H54 (cell line): ENCODE measurements around the gene GRB7.
"Not testable (repeated sequence)": the region's sequence is repeated elsewhere in the genome, so short reads cannot be mapped to it uniquely, and the experiment has no call there.

Source experiments
- DNase-seq: peaks from one replicate; pipeline ENCODE4 v3.0.0; 2011; ENCODE audit warnings: low spot score, mixed read lengths; ENCODE audit not compliant: insufficient read length
- FAIRE-seq: peaks from 3 replicates; lab custom pipeline; 2011; peaks lifted over from hg19 to GRCh38; lab: Jason Lieb, UNC
- POLR2A ChIP-seq: IDR thresholded peaks from 2 replicates; pipeline ENCODE4 v1.6.1; 2011; ENCODE audit warnings: low read depth, mild to moderate bottlenecking, low read length

GRB7 gene

DNA sequence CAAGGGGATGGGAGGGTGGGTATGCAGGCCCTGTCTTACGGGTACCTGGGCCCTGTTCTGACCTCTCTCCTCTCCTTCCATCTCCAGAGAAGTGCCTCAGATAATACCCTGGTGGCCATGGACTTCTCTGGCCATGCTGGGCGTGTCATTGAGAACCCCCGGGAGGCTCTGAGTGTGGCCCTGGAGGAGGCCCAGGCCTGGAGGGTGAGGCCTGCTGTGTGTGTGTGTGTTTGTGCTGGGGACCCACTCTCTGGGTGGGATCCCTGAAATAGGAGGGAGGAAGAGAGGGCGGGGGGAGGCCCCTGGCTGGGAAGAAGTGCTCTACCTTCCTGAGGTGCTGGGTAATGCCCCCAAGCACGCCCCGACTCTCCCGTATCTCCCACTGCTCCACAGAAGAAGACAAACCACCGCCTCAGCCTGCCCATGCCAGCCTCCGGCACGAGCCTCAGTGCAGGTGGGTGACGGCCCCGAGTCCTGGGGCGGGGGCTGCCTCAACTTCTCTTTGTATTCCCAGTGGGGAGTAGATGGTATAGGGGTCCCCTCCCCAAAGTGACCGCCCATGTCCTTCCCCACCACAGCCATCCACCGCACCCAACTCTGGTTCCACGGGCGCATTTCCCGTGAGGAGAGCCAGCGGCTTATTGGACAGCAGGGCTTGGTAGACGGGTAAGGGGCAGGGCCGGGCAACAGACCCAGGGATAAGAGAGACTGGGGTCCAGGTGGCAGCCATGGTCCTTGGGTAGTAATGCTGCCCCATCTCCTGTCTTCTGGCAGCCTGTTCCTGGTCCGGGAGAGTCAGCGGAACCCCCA lies 7.8 kb downstream of the GRB7 start:
- FAIRE-seq (no peak), DNase-seq (no peak)
- no peak for TF ChIP-seq POLR2A

DNA sequence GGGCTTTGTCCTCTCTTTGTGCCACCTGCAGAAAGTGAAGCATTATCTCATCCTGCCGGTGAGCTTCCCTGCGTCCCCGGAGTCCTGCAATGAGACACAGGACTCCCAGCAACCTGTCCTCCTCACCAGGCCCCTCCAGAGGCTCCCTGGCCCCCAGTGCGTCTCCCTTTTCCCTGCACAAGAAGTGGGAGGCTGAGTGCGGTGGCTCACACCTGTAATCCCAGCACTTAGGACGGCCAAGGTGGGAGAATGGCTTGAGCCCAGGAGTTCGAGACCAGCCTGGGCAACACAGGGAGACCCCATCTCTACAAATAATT lies 8.4 kb downstream of the GRB7 start:
- TF ChIP-seq POLR2A, result no peak
- FAIRE-seq (no peak), DNase-seq (no peak)

DNA sequence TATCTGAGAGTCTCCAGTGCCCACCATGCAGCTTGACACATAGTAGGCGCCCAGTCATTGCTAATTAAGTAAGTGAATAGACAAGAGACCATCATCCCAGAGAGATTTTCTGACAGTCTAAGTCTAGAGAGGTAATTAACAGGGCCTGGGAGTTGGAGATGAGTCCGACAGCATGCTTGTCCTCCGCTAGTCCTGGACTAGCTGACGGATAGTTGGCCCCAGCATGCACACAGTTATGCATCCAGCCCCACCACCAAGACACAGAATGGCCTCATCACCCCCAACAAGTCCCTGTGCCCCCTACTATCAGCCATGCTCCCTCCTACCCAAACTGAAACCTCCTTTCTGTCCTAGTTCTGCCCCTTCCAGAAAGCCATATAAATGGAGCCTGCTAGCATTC lies 10.0 kb downstream of the GRB7 start:
- TF ChIP-seq POLR2A, result no peak
- DNase-seq (no peak), FAIRE-seq (no peak)

DNA sequence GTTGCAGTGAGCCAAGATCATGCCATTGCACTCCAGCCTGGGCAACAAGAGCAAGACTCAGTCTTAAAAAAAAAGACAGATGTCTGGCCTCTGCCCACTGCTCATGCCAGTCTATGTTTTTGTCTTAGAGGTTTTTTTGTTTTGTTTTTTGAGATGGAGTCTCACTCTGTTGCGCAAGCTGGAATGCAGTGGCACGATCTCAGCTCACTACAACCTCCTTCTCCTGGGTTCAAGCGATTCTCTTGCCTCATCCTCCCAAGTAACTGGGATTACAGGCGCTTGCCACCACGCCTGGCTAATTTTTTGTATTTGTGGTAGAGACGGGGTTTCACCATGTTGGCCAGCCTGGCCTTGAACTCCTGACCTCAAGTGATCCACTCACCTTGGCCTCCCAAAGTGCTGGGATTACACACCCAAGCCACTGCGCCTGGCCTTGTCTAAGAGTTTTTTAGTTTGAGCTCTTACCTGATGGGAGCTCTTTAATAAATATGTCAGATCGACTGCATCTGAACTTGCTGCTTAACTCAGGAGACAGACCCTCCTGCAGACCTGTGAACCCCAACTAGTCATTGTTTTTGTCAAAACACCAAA lies 10.8 kb downstream of the GRB7 start:
- DNase-seq, result not testable (repeated sequence)

DNA sequence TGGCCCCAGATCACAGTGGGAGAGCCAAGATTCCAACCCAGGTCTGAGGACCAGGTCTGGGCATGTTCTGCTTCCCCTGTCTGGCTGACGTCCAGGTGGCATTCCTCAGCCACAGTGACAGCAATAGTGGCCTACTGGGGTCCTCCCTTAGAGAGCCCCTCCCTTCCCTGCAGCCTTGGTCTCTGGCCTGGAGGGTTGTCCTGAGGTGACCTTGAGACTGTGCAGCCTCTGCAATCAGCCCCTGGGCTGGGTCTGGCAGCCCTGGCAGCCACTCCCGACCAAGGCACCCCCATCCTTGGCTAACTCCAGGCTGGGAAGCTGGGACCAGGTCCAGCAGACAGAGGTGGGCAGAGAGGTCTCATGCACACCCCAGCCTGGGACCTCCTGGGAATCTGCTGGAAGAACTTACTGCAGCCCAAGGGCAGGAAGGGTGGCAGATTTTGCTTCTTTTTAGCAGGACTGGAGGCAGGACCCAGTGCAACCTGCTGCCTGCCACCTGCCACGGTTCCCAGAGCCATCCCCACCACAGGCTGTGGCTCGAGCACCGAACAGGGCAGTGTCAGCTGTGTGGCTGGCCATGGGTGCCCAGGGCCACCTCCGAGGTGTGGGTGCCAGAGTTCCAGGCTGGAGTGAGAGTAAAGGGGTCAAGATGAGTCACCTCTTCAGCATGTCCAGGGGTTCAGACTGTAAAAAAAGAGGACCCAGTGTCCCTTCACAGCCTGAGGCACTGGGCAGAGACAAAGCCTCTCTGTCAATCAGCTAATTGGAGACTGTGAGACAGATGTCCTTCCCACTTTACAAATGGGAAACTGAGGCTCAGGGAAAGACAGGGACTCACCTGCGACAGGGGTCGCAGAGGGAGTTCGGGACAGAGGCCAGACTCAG lies 12.6 kb downstream of the GRB7 start:
- FAIRE-seq (no peak), DNase-seq (no peak)
- no peak for TF ChIP-seq POLR2A

More for the DNA sequence above, 10.8 kb downstream of the GRB7 start:
- FAIRE-seq, result not testable (repeated sequence)

DNA sequence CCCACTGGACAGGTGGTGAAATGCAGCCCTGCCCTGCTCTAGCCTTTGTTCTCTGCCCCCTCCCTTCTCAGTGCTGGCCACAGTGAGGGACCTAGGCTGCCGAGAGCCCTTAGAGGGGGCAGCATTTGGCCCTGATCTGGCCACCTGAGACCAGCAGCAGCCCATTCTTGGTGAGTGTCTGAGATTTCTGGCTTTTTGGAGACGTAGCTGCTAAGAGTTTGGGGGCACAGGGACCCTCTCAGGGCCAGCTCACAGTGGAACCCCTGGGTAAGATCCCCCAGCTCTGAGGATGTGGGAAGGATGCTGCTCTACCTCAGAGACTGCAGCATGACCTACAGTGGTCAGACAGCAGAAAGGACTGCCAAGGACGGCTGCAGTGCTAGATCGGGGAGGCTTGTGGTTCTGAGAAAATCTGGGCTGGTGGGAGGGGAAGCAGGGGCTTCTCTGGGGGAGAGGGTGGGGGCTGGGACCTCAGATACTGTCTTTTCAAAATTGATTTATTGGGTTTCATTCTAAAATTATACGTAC lies 13.3 kb downstream of the GRB7 start:
- no peak for FAIRE-seq
- DNase-seq, result no peak
- TF ChIP-seq POLR2A, result no peak

DNA sequence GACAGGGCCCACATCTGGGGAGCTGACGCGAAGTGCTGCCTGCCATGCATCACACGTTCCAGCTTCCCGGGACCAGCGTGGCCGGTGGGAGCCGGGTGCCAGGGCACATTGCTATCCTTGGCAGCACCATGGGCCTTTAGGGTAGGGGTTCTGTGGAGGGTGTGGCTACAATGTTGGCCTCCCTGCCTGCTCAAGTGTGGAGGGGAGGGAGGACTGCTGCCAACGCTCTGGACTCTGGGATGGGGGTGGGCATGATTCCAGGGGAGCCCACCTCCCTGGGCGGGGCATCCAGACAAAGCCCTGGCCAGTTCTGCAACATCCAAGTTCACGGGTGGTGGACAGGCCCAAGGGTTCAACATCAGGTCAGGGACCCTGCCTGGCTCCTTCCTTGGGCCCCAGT lies 13.9 kb downstream of the GRB7 start:
- TF ChIP-seq POLR2A, result no peak
- FAIRE-seq, result no peak
- DNase-seq, result no peak

DNA sequence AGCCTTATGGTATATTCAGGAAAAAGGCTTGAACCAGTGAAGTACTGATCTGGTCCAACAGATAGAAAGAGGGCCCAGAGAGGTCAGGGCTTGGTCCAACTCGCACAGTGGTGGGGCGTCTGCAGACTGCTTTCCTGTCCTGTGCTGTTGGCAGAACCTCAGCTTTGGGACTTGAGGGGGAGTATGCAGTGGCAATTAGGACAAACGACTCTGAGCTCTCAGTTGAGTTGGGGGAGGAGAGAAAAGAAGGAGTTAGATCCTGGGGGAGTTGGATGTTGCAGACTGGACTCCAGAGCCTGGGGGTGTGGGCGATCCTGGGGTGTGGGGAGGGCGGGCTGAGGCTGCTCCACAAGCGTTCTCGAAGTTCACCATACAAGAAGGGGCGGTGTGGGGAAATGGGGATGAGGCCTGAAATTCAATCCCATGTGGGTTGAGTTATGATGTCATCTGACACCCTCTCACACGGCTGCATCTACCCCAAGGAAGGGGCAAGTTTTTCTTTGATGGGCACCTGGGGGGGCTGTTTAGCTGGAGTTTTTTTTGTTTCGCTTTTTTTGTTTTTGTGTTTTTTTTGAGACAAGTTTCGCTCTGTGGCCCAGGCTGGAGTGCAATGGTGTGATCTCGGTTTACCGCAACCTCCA lies 14.6 kb downstream of the GRB7 start:
- no peak for DNase-seq
- TF ChIP-seq POLR2A, result no peak
- FAIRE-seq, result no peak

DNA sequence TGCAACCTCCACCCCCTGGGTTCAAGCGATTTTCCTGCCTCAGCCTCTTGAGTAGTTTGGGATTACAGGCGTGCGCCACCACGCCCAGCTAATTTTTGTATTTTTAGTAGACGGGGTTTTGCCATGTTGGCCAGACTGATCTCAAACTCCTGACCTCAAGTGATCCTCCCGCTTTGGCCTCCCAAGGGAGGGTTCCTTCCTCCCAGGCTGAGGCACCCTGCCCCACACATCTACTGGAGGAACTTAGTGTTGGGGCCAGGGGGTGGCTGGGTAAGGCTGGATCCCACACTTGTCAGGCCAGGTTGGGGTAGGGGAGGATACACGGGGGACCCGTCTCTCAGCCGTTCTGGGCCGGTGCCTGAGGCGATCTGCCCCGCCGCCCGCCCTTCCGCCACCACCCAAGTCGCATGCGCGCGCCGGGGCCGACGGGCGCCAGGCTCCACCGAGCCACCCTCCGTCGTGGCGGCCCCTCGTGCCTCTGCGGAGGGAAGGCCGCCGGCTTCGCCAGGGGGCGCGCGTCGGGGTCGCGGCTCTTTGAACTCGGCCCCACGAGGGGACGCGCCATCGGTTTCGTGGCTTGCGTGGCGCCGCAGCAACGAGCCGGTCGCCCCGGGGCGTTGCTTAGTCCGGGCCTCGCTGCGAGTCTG lies 15.9 kb downstream of the GRB7 start:
- 0 out of 2 replicates have a peak, but pooled peaks have one; percentile 13 for TF ChIP-seq POLR2A
- DNase-seq (no peak), FAIRE-seq (no peak)

DNA sequence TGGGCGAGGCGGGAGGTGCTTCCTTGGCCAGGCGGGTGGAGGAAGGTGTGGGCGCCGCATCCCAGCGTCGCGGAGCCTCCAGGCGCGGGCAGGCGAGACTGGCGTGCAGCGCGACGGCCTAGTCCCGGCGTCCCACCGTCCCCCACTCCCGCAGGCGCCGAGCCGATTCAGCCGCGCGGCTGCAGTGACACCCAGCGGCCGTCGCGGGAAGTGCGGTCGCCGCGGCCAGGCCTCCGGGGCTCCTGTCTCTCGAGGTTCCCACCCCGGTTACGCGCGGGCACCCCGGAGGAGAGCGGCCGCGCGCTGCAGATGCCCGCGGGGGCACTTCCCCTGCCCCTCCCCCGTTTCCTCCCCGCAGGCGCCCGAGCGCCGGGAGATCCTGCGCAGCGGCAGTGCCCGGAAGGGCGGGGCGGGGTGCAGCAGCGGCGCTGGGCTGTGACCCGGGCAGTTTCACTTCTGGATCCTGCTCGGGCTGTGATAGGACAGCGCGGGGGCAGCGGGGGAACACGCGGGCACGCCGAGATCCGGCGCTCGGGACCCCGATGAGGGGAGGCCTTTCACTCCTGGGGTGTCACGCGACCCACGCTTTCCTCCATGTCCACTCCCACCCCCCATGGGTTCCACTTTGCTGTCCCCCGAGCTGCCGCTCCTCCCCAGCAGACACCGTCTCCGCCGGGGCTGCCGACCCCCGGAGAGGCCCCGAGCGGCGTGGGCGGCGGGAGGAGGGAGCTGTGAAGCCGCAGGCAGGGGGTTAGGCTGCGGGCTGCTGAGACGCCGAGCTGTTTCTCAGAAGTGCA lies 16.6 kb downstream of the GRB7 start:
- FAIRE-seq (no peak), DNase-seq (peak; percentile 100)
- TF ChIP-seq POLR2A, result peak; percentile 70

DNA sequence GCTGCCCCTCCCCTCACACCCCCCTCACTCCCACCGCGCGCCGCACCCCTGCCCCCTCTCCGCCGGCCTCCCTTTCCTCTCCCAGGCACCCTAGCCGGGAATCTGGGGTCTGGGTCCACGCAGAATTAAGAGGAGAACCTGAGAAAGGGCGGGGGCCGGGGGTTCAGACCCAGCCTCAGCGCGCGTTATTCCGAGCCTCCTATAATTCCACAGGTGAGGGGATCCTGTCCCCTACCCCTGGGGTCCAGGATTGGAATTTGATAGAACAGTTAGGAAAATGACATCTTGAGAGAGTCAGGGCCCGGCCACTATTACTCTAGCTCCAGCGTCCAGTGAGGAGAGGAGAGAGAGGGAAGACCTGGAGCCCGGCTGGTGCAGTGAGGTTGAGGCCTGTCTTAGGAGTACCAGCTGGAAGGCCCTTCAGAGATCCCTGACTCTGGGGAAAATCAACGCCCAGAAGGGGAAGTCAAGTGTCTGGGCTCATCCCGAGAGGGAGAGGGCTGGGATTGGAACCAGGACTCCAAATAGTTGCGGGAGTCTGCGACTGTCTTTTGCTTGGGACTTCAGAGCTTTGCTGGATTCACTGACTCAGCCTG lies 17.3 kb downstream of the GRB7 start:
- FAIRE-seq, result no peak
- no peak for TF ChIP-seq POLR2A
- no peak for DNase-seq
